ENCODE results near the gene ZBTB32. TPM values are rescaled to one million over a fixed set of nuclear protein-coding genes. Genes with fewer than 3 reads are reported as not detected.

The ZBTB32 gene
- polyA plus RNA-seq, 1 of the 3 experiments (the other 2 are of a cell fraction) = not detected

DNA sequence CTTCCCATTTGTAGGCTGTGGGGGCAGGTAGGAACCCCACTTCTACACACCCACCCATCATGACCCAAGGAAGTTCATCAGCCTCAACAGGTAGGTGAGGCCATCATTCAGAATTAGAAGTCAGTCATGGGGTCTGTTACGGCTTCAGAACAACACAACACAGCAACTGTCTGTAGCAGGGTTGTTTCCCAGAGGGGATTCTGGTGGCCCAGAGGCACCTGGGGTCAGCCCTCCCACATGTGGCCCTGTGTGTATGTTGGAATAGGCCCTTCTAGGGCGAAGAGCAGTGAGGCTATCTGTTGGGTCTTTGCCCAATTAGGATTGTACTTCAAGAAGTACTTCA, 34.5 kb downstream of the ZBTB32 start:
- no peaks in the 10 kb centered on the region for H3K27me3 ChIP-seq (ENCODE audit: insufficient read depth)
- 100% methylated on average over 1 of the region's 2 CpGs for WGBS (ENCODE audit: low lambda C conversion rate)
- H3K9ac ChIP-seq = no peak overlapping the region
- H3K4me1 ChIP-seq (ENCODE audit: control insufficient read depth in 1 of 2, insufficient read depth in 2 of 2, low read depth in 1 of 2, low read length in 1 of 2) = peaks cover 0 to 12% of the 10 kb centered on the region in 2 experiments; a peak in 1 of 4 replicates
- ChIA-PET POLR2A (no interaction called here), CTCF (interaction anchor here (1.0 kb wide), 1 partner anchor 81 kb away, joined by 3 read pairs; no protein-coding TSS in a partner anchor)
- H3K9me3 ChIP-seq = no peaks in the 10 kb centered on the region
- H3K36me3 ChIP-seq (replicated peaks in 1 of 2; ENCODE audit: control insufficient read depth in 1 of 2, insufficient read depth in 2 of 2, low read length in 1 of 2) = peaks cover 8 to 39% of the 10 kb centered on the region in 2 experiments
- H3K9me2 ChIP-seq = no peaks in the 10 kb centered on the region
- no peak for DNase-seq
- H3F3A ChIP-seq (replicated peaks; ENCODE audit: insufficient read depth) = peaks cover 8% of the 10 kb centered on the region
- H2AFZ ChIP-seq (ENCODE audit: low read depth) = no peak overlapping the region
- no peak overlapping the region for H3K27ac ChIP-seq (ENCODE audit: low read depth in 2 of 2, low read length in 1 of 2)
- H4K20me1 ChIP-seq (ENCODE audit: insufficient read depth) = no peaks in the 10 kb centered on the region
- no peaks in the 10 kb centered on the region; the same call in 1 of the 2 replicates for H3K79me2 ChIP-seq (ENCODE audit: insufficient read depth)
- TF ChIP-seq NFIC (IDR thresholded peaks at IDR 0.05; ENCODE audit: borderline replicate concordance) (no peak), EP300 (IDR thresholded peaks at IDR 0.05; ENCODE audit: borderline replicate concordance in 1 of 2, low read depth in 1 of 2, low read length in 1 of 2) (no peak), RAD21 (IDR thresholded peaks at IDR 0.05; ENCODE audit: low read length) (no peak), EZH2phosphoT487 (IDR thresholded peaks at IDR 0.05; ENCODE audit: borderline replicate concordance, low read depth) (no peak), FOSL2 (IDR thresholded peaks at IDR 0.05; ENCODE audit: borderline replicate concordance, low read depth) (no peak), GABPA (IDR thresholded peaks at IDR 0.05; ENCODE audit: low read depth) (no peak), NRF1 (IDR thresholded peaks at IDR 0.05; ENCODE audit: low read depth, low read length) (no peak), CHD2 (IDR thresholded peaks at IDR 0.05; ENCODE audit: low read length, partially characterized antibody) (no peak), MXI1 (IDR thresholded peaks at IDR 0.05; ENCODE audit: low read depth, low read length) (no peak), MAX (IDR thresholded peaks at IDR 0.05; ENCODE audit: low read depth) (no peak)
- TF ChIP-seq, protein P1, sequence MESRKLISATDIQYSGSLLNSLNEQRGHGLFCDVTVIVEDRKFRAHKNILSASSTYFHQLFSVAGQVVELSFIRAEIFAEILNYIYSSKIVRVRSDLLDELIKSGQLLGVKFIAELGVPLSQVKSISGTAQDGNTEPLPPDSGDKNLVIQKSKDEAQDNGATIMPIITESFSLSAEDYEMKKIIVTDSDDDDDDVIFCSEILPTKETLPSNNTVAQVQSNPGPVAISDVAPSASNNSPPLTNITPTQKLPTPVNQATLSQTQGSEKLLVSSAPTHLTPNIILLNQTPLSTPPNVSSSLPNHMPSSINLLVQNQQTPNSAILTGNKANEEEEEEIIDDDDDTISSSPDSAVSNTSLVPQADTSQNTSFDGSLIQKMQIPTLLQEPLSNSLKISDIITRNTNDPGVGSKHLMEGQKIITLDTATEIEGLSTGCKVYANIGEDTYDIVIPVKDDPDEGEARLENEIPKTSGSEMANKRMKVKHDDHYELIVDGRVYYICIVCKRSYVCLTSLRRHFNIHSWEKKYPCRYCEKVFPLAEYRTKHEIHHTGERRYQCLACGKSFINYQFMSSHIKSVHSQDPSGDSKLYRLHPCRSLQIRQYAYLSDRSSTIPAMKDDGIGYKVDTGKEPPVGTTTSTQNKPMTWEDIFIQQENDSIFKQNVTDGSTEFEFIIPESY (IDR thresholded peaks at IDR 0.05; ENCODE audit: borderline replicate concordance, low read depth) = no peak
- TF ChIP-seq, protein P2, sequence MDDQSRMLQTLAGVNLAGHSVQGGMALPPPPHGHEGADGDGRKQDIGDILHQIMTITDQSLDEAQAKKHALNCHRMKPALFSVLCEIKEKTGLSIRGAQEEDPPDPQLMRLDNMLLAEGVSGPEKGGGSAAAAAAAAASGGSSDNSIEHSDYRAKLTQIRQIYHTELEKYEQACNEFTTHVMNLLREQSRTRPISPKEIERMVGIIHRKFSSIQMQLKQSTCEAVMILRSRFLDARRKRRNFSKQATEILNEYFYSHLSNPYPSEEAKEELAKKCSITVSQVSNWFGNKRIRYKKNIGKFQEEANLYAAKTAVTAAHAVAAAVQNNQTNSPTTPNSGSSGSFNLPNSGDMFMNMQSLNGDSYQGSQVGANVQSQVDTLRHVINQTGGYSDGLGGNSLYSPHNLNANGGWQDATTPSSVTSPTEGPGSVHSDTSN (IDR thresholded peaks at IDR 0.05) = no peak
- TF ChIP-seq, protein P3, sequence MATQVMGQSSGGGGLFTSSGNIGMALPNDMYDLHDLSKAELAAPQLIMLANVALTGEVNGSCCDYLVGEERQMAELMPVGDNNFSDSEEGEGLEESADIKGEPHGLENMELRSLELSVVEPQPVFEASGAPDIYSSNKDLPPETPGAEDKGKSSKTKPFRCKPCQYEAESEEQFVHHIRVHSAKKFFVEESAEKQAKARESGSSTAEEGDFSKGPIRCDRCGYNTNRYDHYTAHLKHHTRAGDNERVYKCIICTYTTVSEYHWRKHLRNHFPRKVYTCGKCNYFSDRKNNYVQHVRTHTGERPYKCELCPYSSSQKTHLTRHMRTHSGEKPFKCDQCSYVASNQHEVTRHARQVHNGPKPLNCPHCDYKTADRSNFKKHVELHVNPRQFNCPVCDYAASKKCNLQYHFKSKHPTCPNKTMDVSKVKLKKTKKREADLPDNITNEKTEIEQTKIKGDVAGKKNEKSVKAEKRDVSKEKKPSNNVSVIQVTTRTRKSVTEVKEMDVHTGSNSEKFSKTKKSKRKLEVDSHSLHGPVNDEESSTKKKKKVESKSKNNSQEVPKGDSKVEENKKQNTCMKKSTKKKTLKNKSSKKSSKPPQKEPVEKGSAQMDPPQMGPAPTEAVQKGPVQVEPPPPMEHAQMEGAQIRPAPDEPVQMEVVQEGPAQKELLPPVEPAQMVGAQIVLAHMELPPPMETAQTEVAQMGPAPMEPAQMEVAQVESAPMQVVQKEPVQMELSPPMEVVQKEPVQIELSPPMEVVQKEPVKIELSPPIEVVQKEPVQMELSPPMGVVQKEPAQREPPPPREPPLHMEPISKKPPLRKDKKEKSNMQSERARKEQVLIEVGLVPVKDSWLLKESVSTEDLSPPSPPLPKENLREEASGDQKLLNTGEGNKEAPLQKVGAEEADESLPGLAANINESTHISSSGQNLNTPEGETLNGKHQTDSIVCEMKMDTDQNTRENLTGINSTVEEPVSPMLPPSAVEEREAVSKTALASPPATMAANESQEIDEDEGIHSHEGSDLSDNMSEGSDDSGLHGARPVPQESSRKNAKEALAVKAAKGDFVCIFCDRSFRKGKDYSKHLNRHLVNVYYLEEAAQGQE (IDR thresholded peaks at IDR 0.05; ENCODE audit: low read depth, low read length) = no peak
- no peak overlapping the region for H3K4me2 ChIP-seq
- no peak overlapping the region for H3K4me3 ChIP-seq (ENCODE audit: low read depth in 2 of 2, low read length in 1 of 2)
